Sigmoid colon (tissue), 7 donors: ENCODE measurements around the gene GLI3. TPM values are rescaled to one million over a fixed set of nuclear protein-coding genes. Genes with fewer than 3 reads are reported as not detected.

Source experiments
- DNase-seq: peaks from one replicate; pipeline ENCODE4 v3.0.0-alpha.2; 2019
- H3K27ac ChIP-seq, 4 donors: fragments of 200-600 bp; sonication (generic); one replicate each; pipeline ENCODE4 v1.5.1; 2016 to 2019; ENCODE audit warnings: mild to moderate bottlenecking in 1 of 4
- H3K27me3 ChIP-seq, 3 donors: fragments of 200-600 bp; sonication (generic); one replicate each; pipeline ENCODE4 v1.5.1; 2019; ENCODE audit warnings: mild to moderate bottlenecking in 1 of 3
- H3K36me3 ChIP-seq, 4 donors: fragments of 200-600 bp; sonication (generic); one replicate each; pipeline ENCODE4 v1.5.1; 2016 to 2019
- H3K4me1 ChIP-seq, 4 donors: fragments of 200-600 bp; sonication (generic); one replicate each; pipeline ENCODE4 v1.5.1; 2017 to 2019
- H3K4me3 ChIP-seq, 4 donors: fragments of 200-600 bp; sonication (generic); one replicate each; pipeline ENCODE4 v1.5.1; 2017 to 2019; ENCODE audit warnings: mild to moderate bottlenecking in 2 of 4, moderate library complexity in 1 of 4
- H3K9me3 ChIP-seq, 4 donors: fragments of 200-600 bp in 3 of 4; sonication (generic) in 3 of 4; one replicate each; pipeline versions ENCODE4 v1.5.1 to v1.6.1; 2013 to 2019
- EP300 ChIP-seq, 4 donors: sonication (generic); formaldehyde crosslinking; IDR thresholded peaks; one replicate each; pipeline ENCODE4 v1.6.1; 2017; ENCODE audit warnings: antibody characterized with exemption in 4 of 4
- POLR2A ChIP-seq, 2 donors: fragments of 450-650 bp; IDR thresholded peaks; one replicate each; pipeline ENCODE4 v1.6.1; 2016; ENCODE audit warnings: antibody characterized with exemption in 2 of 2, mild to moderate bottlenecking in 2 of 2, moderate library complexity in 2 of 2
- POLR2AphosphoS5 ChIP-seq, 4 donors: sonication (generic); formaldehyde crosslinking; IDR thresholded peaks; one replicate each; pipeline ENCODE4 v1.6.1; 2017; ENCODE audit warnings: antibody characterized with exemption in 4 of 4
- WGBS, 2 donors: extraction: QIAGEN DNeasy Blood & Tissue Kit; methylation state at CpG; one replicate each; pipeline ENCODE4 v1.1.7; 2013; 5-methylcytosine and 5-hydroxymethylcytosine counted together
- intact Hi-C: fragments of 100-400 bp; cut with DNase I; formaldehyde crosslinking; loops from one replicate; pipeline ENCODE4 v1.15.1; 2023
- polyA plus RNA-seq, 3 donors: library from polyadenylated mRNA; stranded (reverse); fragments of 200-250 nt; gene quantifications; one replicate each; pipeline ENCODE4 v1.2.3, GENCODE V29; 2013
- total RNA-seq, 4 donors: library from RNA; depleted of rRNA; stranded (reverse); fragments of >200 nt; gene quantifications; one replicate each; pipeline ENCODE4 v1.1.0, GENCODE V29; 2016
- TF ChIP-seq, protein P1 (sequence below), 4 experiments: fragments of 450-650 bp in 3 of 4; fragments of 200-600 bp in 1 of 4; IDR thresholded peaks; one replicate each; pipeline ENCODE4 v1.5.1; 2016 to 2019; ENCODE audit warnings: antibody characterized with exemption in 4 of 4, mild to moderate bottlenecking in 3 of 4, moderate library complexity in 2 of 4
- donor health status: healthy with polysubstance abuse.
- donor health status: Bipolar disorder and iron deficiency.
- donor health status: healthy.

The GLI3 gene
- total and polyA plus RNA-seq, 7 donors, result 0.23 to 31.6 (median 17.2) TPM

DNA sequence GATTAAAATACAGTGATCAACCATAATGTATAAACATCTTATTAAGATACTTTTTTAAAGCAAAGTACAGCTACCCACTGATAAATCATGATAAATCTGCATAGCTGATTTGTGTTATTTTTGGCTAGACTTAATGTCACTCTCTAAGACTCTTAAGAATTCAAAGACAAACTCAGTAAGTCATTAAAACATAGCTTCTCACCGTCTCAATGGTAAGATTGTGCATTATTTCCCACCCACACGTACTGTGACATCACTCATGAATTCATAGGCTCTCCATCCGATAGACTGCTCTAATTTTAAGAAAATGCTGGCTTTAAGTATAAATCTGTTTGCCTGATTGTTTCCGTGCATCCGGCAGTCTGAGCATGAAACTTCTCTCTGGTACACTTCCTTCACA lies 266.1 kb downstream of the GLI3 start:
- Histone ChIP-seq H3K27me3 (no peaks in the 10 kb centered on the region), H3K4me1 (peaks cover 0 to 10% (median 0%) of the 10 kb centered on the region in 4 donors), H3K27ac (no peak overlapping the region), H3K9me3 (no peaks in the 10 kb centered on the region), H3K36me3 (peaks cover 6 to 75% (median 18%) of the 10 kb centered on the region in 4 donors), H3K4me3 (no peak overlapping the region)
- WGBS, 2 donors, result 86 to 93% methylated on average over 5 of the region's 5 CpGs
- TF ChIP-seq POLR2AphosphoS5 (IDR thresholded peaks at IDR 0.05), result no peak
- no peak for TF ChIP-seq EP300 (IDR thresholded peaks at IDR 0.05)
- TF ChIP-seq POLR2A (IDR thresholded peaks at IDR 0.05), result no peak
- DNase-seq, result no peak
- intact Hi-C loops, result no loop called here

DNA sequence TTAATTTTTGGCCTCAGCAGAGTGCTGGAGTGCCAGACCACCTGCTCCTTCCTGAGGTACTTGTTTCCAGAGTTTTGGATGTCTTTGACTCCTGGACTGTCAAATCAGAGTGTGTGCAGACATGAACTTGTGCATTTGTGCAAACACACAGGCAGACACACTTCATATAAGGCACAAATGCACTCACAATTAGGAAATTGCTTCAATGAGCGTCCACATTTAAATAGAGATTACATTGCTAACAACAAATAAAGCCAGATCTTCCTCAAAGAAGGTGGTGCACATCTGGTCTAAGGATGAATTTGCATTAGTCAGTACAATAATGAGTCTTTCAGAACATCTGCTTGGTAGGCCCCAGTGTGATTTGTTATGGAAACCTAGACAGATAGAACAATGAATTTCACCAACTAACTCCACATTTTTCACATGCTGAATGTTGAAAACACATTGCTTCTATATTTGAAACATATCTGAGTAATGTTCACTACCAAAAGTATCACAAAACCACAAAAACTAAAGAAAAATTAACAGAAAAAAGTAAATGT lies 267.4 kb downstream of the GLI3 start:
- peak overlapping the region in 1 of 4 donors; percentile 32 for H3K27ac ChIP-seq
- TF ChIP-seq, protein P1, sequence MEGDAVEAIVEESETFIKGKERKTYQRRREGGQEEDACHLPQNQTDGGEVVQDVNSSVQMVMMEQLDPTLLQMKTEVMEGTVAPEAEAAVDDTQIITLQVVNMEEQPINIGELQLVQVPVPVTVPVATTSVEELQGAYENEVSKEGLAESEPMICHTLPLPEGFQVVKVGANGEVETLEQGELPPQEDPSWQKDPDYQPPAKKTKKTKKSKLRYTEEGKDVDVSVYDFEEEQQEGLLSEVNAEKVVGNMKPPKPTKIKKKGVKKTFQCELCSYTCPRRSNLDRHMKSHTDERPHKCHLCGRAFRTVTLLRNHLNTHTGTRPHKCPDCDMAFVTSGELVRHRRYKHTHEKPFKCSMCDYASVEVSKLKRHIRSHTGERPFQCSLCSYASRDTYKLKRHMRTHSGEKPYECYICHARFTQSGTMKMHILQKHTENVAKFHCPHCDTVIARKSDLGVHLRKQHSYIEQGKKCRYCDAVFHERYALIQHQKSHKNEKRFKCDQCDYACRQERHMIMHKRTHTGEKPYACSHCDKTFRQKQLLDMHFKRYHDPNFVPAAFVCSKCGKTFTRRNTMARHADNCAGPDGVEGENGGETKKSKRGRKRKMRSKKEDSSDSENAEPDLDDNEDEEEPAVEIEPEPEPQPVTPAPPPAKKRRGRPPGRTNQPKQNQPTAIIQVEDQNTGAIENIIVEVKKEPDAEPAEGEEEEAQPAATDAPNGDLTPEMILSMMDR (IDR thresholded peaks at IDR 0.05), result no peak
- no peak for TF ChIP-seq POLR2A (IDR thresholded peaks at IDR 0.05)
- no peak for TF ChIP-seq POLR2AphosphoS5 (IDR thresholded peaks at IDR 0.05)
- no peak for TF ChIP-seq EP300 (IDR thresholded peaks at IDR 0.05)
- H3K4me1 ChIP-seq, result peaks cover 0 to 10% (median 0%) of the 10 kb centered on the region in 4 donors
- H3K9me3 ChIP-seq, result no peaks in the 10 kb centered on the region
- H3K27me3 ChIP-seq, result no peaks in the 10 kb centered on the region
- WGBS, 2 donors, result 91 to 92% methylated on average over 1 of the region's 1 CpG
- DNase-seq, result no peak
- no peak overlapping the region for H3K4me3 ChIP-seq
- H3K36me3 ChIP-seq, result peaks cover 19 to 75% (median 31%) of the 10 kb centered on the region in 4 donors
- intact Hi-C loops, result no loop called here

DNA sequence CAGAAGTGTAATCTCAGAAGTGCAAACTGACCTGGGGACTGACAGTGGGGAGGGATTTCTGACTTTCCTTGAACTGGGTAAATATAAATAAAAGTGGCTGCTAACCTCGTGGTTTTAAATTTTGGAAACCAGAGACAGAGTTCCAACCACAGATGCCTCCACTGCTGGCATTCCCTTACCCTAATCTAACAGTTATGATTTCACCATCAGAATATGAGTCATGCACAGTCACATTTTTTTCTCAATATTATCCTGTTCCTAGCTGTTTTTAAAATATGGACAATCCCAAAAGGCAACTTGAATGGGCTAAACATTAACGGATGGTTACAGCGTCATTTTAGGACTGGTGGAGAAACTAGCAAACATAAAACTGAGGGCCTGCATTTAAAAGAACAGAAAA lies 269.9 kb downstream of the GLI3 start:
- DNase-seq, result no peak
- peaks cover 0 to 10% (median 0%) of the 10 kb centered on the region in 4 donors for H3K4me1 ChIP-seq
- TF ChIP-seq POLR2AphosphoS5 (IDR thresholded peaks at IDR 0.05) (no peak), EP300 (IDR thresholded peaks at IDR 0.05) (no peak), POLR2A (IDR thresholded peaks at IDR 0.05) (no peak)
- TF ChIP-seq, protein P1 (IDR thresholded peaks at IDR 0.05), result no peak
- H3K36me3 ChIP-seq, result peaks cover 22 to 80% (median 35%) of the 10 kb centered on the region in 4 donors
- no peak overlapping the region for H3K27ac ChIP-seq
- H3K9me3 ChIP-seq, result no peaks in the 10 kb centered on the region
- WGBS, 2 donors, result 62 to 65% methylated on average over 3 of the region's 3 CpGs
- intact Hi-C loops, result no loop called here
- H3K4me3 ChIP-seq, result no peak overlapping the region
- H3K27me3 ChIP-seq, result no peaks in the 10 kb centered on the region

DNA sequence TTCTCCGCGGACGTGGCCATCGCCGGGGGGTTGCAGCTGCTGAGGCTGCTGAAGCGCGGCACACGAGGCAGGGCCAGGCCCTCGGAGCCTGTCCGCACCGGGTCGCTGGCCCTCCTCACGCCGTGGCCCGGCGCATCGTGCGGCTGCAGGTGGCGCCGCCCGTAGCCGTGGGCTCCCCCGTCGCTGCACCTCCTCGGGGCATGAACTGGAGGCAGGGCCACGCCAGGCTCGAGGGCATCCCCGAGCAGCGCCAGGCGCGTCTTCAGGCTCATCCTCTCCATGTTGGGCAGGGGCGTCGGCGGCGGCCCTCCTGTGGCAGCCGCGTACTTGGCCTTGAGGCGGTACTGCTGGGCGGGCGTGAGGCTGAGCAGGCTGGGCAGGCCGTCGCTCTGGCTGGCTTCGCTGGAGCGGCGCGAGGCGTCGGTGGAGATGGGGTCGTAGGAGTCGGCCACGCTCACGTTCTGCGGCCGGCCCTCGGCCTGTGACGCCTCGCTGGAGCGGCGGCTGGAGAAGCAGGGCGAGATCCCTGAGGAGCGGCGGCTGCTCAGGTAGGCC lies 271.0 kb downstream of the GLI3 start:
- intact Hi-C loops, result no loop called here
- Histone ChIP-seq H3K27me3 (no peaks in the 10 kb centered on the region), H3K4me1 (peaks cover 0 to 13% (median 0%) of the 10 kb centered on the region in 4 donors), H3K27ac (no peak overlapping the region), H3K9me3 (no peaks in the 10 kb centered on the region), H3K36me3 (peaks cover 22 to 69% (median 33%) of the 10 kb centered on the region in 4 donors), H3K4me3 (no peak overlapping the region)
- WGBS, 2 donors, result 97% methylated on average over 62 of the region's 62 CpGs
- TF ChIP-seq EP300 (IDR thresholded peaks at IDR 0.05) (no peak), POLR2A (IDR thresholded peaks at IDR 0.05) (no peak), POLR2AphosphoS5 (IDR thresholded peaks at IDR 0.05) (no peak)
- TF ChIP-seq, protein P1 (IDR thresholded peaks at IDR 0.05), result no peak
- DNase-seq, result no peak

DNA sequence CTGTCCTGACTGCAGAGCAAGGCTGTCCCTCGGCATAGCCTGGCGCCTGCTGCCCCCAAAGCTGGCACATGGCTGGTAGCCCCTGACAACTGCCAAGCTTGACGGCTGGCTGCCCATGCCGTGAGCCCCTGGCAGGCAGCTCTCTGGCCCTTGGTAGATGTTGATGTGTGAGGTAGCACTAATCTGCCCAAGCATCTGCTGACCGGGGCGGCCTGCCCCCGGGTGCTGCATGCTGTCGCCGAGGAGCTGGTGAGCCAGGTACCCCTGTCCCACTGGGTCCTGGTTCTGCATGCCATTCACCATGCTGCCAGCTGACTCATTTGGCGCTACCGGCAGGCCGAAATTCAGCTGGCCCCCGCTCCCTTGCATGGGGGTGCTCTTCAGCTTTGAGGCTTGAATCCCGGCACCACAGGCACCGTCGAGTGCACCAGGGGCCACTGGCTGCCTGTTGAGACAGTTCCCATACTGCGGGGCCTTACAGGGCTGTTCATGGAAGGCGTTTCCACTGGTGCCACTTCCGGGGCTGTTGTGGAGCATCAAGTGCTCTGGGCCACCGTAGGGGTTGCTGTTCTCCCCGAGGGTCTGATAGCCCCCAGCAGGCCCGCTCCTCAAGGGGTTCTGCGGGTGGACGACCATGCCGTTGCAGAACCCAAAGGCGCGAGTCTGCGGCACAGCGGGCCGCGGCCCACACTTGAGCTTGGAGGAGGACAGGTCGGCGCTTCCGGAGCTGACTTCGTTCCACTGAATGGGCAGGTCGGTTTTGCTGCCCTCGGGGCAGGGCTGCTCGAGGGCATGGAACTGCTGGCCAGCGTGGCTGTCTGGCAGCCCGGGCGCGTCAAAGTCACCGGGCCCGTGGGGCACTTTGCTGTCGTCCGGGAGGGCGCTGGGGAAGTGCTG lies 271.9 kb downstream of the GLI3 start:
- TF ChIP-seq POLR2AphosphoS5 (IDR thresholded peaks at IDR 0.05) (no peak), EP300 (IDR thresholded peaks at IDR 0.05) (no peak), POLR2A (IDR thresholded peaks at IDR 0.05) (no peak)
- TF ChIP-seq, protein P1 (IDR thresholded peaks at IDR 0.05), result no peak
- Histone ChIP-seq H3K27me3 (no peaks in the 10 kb centered on the region), H3K9me3 (no peaks in the 10 kb centered on the region), H3K36me3 (peaks cover 22 to 63% (median 33%) of the 10 kb centered on the region in 4 donors), H3K4me3 (no peak overlapping the region), H3K4me1 (peaks cover 0 to 21% (median 0%) of the 10 kb centered on the region in 4 donors), H3K27ac (no peak overlapping the region)
- intact Hi-C loops, result no loop called here
- 96% methylated on average over 47 of the region's 47 CpGs for WGBS, 2 donors
- DNase-seq, result no peak
